Measurements from ENCODE around the gene TRDN.
"Not testable (repeated sequence)": the region's sequence is repeated elsewhere in the genome, so short reads cannot be mapped to it uniquely, and the experiment has no call there.

TRDN gene

GRCh38 chr6:123629258-123629941, 7.3 kb downstream of the TRDN start:
- DNase-seq = no peak

GRCh38 chr6:123625696-123626095, 11.1 kb downstream of the TRDN start:
- DNase-seq = no peak

- DNase-seq = no peak
Measured at GRCh38 chr6:123622780-123623179, 14.0 kb downstream of the TRDN start.

- DNase-seq = no peak
Measured at GRCh38 chr6:123619156-123619555, 17.6 kb downstream of the TRDN start.

GRCh38 chr6:123616942-123617341, 19.8 kb downstream of the TRDN start:
- DNase-seq = no peak

- DNase-seq = no peak
Measured at GRCh38 chr6:123616016-123616415, 20.7 kb downstream of the TRDN start.

- no peak for DNase-seq
Measured at GRCh38 chr6:123610779-123611178, 26.0 kb downstream of the TRDN start.

- DNase-seq = no peak
Measured at GRCh38 chr6:123604067-123604466, 32.7 kb downstream of the TRDN start.

- DNase-seq = no peak
Measured at GRCh38 chr6:123598011-123598410, 38.7 kb downstream of the TRDN start.

- DNase-seq = no peak
Measured at GRCh38 chr6:123594776-123595175, 42.0 kb downstream of the TRDN start.

GRCh38 chr6:123592426-123592825, 44.3 kb downstream of the TRDN start:
- DNase-seq = no peak

- no peak for DNase-seq
Measured at GRCh38 chr6:123589973-123590372, 46.8 kb downstream of the TRDN start.

GRCh38 chr6:123589317-123589716, 47.4 kb downstream of the TRDN start:
- no peak for DNase-seq

GRCh38 chr6:123588546-123588895, 48.2 kb downstream of the TRDN start:
- DNase-seq = no peak

GRCh38 chr6:123587838-123588545, 48.8 kb downstream of the TRDN start:
- DNase-seq = no peak

GRCh38 chr6:123587407-123587806, 49.3 kb downstream of the TRDN start:
- DNase-seq = not testable (repeated sequence)

- no peak for DNase-seq
Measured at GRCh38 chr6:123580331-123580730, 56.4 kb downstream of the TRDN start.

- DNase-seq = no peak
Measured at GRCh38 chr6:123575188-123575587, 61.6 kb downstream of the TRDN start.

GRCh38 chr6:123570813-123571684, 65.7 kb downstream of the TRDN start:
- DNase-seq = no peak

GRCh38 chr6:123569575-123569974, 67.2 kb downstream of the TRDN start:
- DNase-seq = no peak

- no peak for DNase-seq
Measured at GRCh38 chr6:123565529-123565928, 71.2 kb downstream of the TRDN start.

- no peak for DNase-seq
Measured at GRCh38 chr6:123564361-123564760, 72.4 kb downstream of the TRDN start.

GRCh38 chr6:123562677-123563076, 74.1 kb downstream of the TRDN start:
- no peak for DNase-seq

- no peak for DNase-seq
Measured at GRCh38 chr6:123562264-123562663, 74.5 kb downstream of the TRDN start.

Measured in activated CD8-positive, alpha-beta memory T cell treated with anti-CD3 and anti-CD28 coated beads for 24 hours (primary cell).